Measurements from ENCODE around the gene GAL3ST2.

The GAL3ST2 gene

DNA sequence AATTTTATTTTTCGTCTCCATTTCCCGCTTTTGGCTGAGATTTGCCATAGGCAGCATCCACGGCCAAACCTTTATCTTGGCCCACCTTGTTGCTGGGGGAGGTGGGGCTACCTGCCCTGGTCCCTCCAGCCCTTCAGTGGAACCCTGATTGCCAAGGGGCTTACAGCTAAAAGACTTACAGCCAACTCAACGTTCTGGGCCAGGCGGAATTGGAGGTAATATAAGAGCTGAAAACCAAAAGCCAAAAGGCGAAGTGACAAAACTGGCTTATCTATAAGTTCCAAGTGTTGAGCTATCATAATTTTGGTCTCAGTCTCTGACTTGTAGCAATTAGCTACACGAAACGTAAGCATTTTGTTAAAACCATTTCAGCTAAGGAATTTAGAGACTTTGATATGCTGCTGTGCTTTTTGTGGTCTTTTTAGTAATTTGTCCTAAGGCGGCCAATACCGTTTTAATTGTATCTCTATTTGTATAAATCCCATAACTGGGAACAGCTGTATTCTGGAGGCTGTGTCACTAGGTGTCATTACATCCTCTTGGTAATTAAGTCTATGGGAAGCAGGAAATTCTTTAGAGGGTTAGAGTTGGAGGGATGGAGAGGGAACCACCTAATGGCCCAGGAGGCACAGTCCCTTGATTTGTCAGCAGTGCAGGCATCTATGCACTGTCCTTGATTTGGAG lies 58.0 kb downstream of the GAL3ST2 start:
- no peak overlapping the region for H3K4me3 ChIP-seq (ENCODE audit: low read depth, low read length)
- TF ChIP-seq CTCF (conservative IDR thresholded peaks at IDR 0.05; ENCODE audit: low read depth, low read length), result no peak
- no peak for DNase-seq (ENCODE audit: low read depth)

GRCh38 chr2:241835611-241836010 lies 59.0 kb downstream of the GAL3ST2 start:
- no peak for DNase-seq (ENCODE audit: low read depth)
- no peak for TF ChIP-seq CTCF (conservative IDR thresholded peaks at IDR 0.05; ENCODE audit: low read depth, low read length)
- H3K4me3 ChIP-seq (ENCODE audit: low read depth, low read length), result no peak overlapping the region

- no peak for TF ChIP-seq CTCF (conservative IDR thresholded peaks at IDR 0.05; ENCODE audit: low read depth, low read length)
- no peak overlapping the region for H3K4me3 ChIP-seq (ENCODE audit: low read depth, low read length)
- peak; percentile 23 for DNase-seq (ENCODE audit: low read depth)
Observed at GRCh38 chr2:241836292-241836691, 59.7 kb downstream of the GAL3ST2 start.

DNA sequence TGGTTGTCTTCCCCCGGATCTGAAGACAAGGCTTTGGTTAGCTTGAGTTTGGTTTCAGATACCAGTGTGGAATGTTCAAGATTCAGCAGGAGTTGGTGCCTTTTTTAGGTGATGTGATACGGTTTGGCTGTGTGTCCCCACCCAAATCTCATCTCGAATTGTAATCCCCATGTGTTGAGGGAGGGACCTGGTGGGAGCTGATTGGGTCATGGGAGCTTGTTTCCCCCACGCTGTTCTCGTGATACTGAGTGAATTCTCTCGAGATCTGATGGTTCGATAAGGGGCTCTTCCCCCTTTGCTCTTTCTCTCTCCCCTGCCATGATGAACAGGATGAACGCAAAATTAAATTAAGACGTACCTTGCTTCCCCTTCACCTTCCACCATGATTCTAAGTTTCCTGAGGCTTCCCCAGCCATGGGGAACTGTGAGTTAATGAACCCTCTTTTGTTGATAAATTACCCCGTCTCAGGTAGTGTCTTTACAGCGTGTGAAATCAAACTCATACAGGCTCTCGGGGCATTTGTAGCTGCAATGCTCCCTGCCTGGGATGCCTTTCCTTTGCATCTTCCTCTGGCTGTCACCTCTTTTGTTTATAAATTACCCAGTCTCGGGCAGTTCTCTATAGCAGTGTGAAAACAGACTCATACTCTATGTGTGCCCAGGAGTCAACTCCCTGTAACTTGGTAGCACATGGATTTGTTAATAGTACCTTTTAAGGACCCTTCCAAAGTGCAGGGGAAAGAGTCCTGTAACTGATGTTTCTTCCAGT lies 60.8 kb downstream of the GAL3ST2 start:
- no peak for TF ChIP-seq CTCF (conservative IDR thresholded peaks at IDR 0.05; ENCODE audit: low read depth, low read length)
- no peak overlapping the region for H3K4me3 ChIP-seq (ENCODE audit: low read depth, low read length)
- DNase-seq (ENCODE audit: low read depth), result no peak

- DNase-seq (ENCODE audit: low read depth), result no peak
- H3K4me3 ChIP-seq (ENCODE audit: low read depth, low read length), result no peak overlapping the region
- no peak for TF ChIP-seq CTCF (conservative IDR thresholded peaks at IDR 0.05; ENCODE audit: low read depth, low read length)
Observed at GRCh38 chr2:241841181-241842066, 64.8 kb downstream of the GAL3ST2 start.

GRCh38 chr2:241842067-241842415 lies 65.4 kb downstream of the GAL3ST2 start:
- no peak overlapping the region for H3K4me3 ChIP-seq (ENCODE audit: low read depth, low read length)
- no peak for TF ChIP-seq CTCF (conservative IDR thresholded peaks at IDR 0.05; ENCODE audit: low read depth, low read length)
- DNase-seq (ENCODE audit: low read depth), result no peak

Measured in choroid plexus epithelial cell (primary cell).